Bronchial epithelial cell (primary cell): ENCODE measurements around the gene DNM2. TPM values are rescaled to one million over a fixed set of nuclear protein-coding genes. Genes with fewer than 3 reads are reported as not detected.
"Not testable (repeated sequence)": the region's sequence is repeated elsewhere in the genome, so short reads cannot be mapped to it uniquely, and the experiment has no call there.

Experiments used
- DNase-seq: peaks from one replicate; pipeline ENCODE4 v3.0.0-alpha.2; 2010; ENCODE audit warnings: low read depth
- FAIRE-seq: peaks from 2 replicates; lab custom pipeline; 2011; peaks lifted over from hg19 to GRCh38; lab: Jason Lieb, UNC
- H3K27me3 ChIP-seq: 2 replicates; pipeline ENCODE4 v1.5.1; 2011; ENCODE audit warnings: low read length; ENCODE audit not compliant: control insufficient read depth, insufficient read depth
- H3K36me3 ChIP-seq: 2 replicates; pipeline ENCODE4 v1.5.1; 2011; ENCODE audit warnings: low read length; ENCODE audit not compliant: control insufficient read depth, insufficient read depth
- H3K4me3 ChIP-seq: 2 replicates; pipeline ENCODE4 v1.5.1; 2011; ENCODE audit warnings: mild to moderate bottlenecking, low read depth, low read length, control low read depth
- CTCF ChIP-seq: IDR thresholded peaks from 2 replicates; pipeline ENCODE4 v1.5.1; 2011; ENCODE audit warnings: mild to moderate bottlenecking, moderate library complexity, low read length, control low read depth, inconsistent platforms; ENCODE audit not compliant: insufficient read depth, severe bottlenecking
- total RNA-seq: library from RNA; depleted of rRNA; stranded (reverse); fragments of >200 nt; gene quantifications from 2 replicates; pipeline ENCODE4 v1.2.1, GENCODE V29; 2014

Gene DNM2
- total RNA-seq, 1 donor from 2014 or later: 68.4 TPM

GRCh38 chr19:10752913-10753704 is 35.2 kb downstream of the DNM2 start:
- DNase-seq (no peak), FAIRE-seq (no peak)
- no peak for TF ChIP-seq CTCF
- H3K4me3 ChIP-seq: no peak overlapping the region
- no peaks in the 10 kb centered on the region for H3K27me3 ChIP-seq
- peaks cover 2% of the 10 kb centered on the region for H3K36me3 ChIP-seq

GRCh38 chr19:10756371-10756770 is 38.5 kb downstream of the DNM2 start:
- TF ChIP-seq CTCF: no peak
- DNase-seq (no peak), FAIRE-seq (no peak)
- Histone ChIP-seq H3K36me3 (peaks cover 5% of the 10 kb centered on the region), H3K27me3 (no peaks in the 10 kb centered on the region), H3K4me3 (no peak overlapping the region)

- FAIRE-seq: no peak
- Histone ChIP-seq H3K4me3 (no peak overlapping the region), H3K36me3 (peaks cover 9% of the 10 kb centered on the region), H3K27me3 (no peaks in the 10 kb centered on the region)
- DNase-seq: no peak
- no peak for TF ChIP-seq CTCF
These were observed 38.9 kb downstream of the DNM2 start for GRCh38 chr19:10756791-10757190.

GRCh38 chr19:10758050-10758449 is 40.2 kb downstream of the DNM2 start:
- not testable (repeated sequence) for H3K4me3 ChIP-seq, H3K36me3 ChIP-seq, DNase-seq, H3K27me3 ChIP-seq, FAIRE-seq

GRCh38 chr19:10758978-10759377 is 41.1 kb downstream of the DNM2 start:
- no peak for FAIRE-seq

More at GRCh38 chr19:10758978-10759377, 41.1 kb downstream of the DNM2 start:
- TF ChIP-seq CTCF: no peak
- Histone ChIP-seq H3K4me3 (no peak overlapping the region), H3K36me3 (peaks cover 9% of the 10 kb centered on the region), H3K27me3 (no peaks in the 10 kb centered on the region)
- DNase-seq: no peak
